K562 (cell line): ENCODE data around the gene CPED1. TPM values are rescaled to one million over a fixed set of nuclear protein-coding genes. Genes with fewer than 3 reads are reported as not detected.

Experiments
- BHLHE40 ChIP-seq: IDR thresholded peaks from 2 replicates; pipeline ENCODE4 v1.6.1; 2011; ENCODE audit warnings: low read length, improper control_type of control experiment
- BRF2 ChIP-seq: IDR thresholded peaks from 3 replicates; pipeline ENCODE4 v1.6.1; 2011; ENCODE audit warnings: borderline replicate concordance, mild to moderate bottlenecking; ENCODE audit not compliant: insufficient read length, insufficient read depth
- CCNT2 ChIP-seq: IDR thresholded peaks from 2 replicates; pipeline ENCODE4 v1.6.1; 2011; ENCODE audit warnings: borderline replicate concordance, low read depth, mild to moderate bottlenecking, moderate library complexity, mixed read lengths, low read length; ENCODE audit not compliant: insufficient read length; ENCODE audit errors: extremely low read depth
- CEBPG ChIP-seq, 3 experiments: fragments of 200-800 bp in 1 of 3; sonication (Bioruptor generic) in 1 of 3; sonication (generic) in 1 of 3; formaldehyde crosslinking in 1 of 3; IDR thresholded peaks in 2 of 3; conservative IDR thresholded peaks in 1 of 3; 2 replicates each; pipeline versions ENCODE4 v1.6.1 to v1.8.0; 2016 to 2022; ENCODE audit warnings: missing compliant biosample characterization in 2 of 3, missing genetic modification characterization in 2 of 3, mild to moderate bottlenecking in 1 of 3, missing genetic modification reagents in 1 of 3
- EP400 ChIP-seq: fragments of 450-650 bp; IDR thresholded peaks from 2 replicates; pipeline ENCODE4 v1.6.1; 2017; ENCODE audit warnings: antibody characterized with exemption, mild to moderate bottlenecking, moderate library complexity
- FIP1L1 ChIP-seq: fragments of 200-400 bp; formaldehyde crosslinking; IDR thresholded peaks from 2 replicates; pipeline ENCODE4 v1.6.1; 2018; ENCODE audit warnings: mild to moderate bottlenecking, low read depth, low read length; ENCODE audit not compliant: poor library complexity, severe bottlenecking
- FOS ChIP-seq: IDR thresholded peaks from 3 replicates; pipeline ENCODE4 v1.6.1; 2011; ENCODE audit not compliant: insufficient read length; ENCODE audit errors: extremely low read depth
- GABPB2 ChIP-seq: fragments of 250-450 bp; sonication (Bioruptor Pico); conservative IDR thresholded peaks from 2 replicates; pipeline ENCODE4 v1.5.1; 2021; ENCODE audit warnings: mild to moderate bottlenecking
- GMEB1 ChIP-seq: fragments of 250-450 bp; sonication (Bioruptor Pico); IDR thresholded peaks from 2 replicates; pipeline ENCODE4 v1.4.0; 2020; ENCODE audit warnings: mild to moderate bottlenecking
- HMGN3 ChIP-seq: IDR thresholded peaks from 2 replicates; pipeline ENCODE4 v1.6.1; 2011; ENCODE audit warnings: borderline replicate concordance, low read depth, mild to moderate bottlenecking, mixed read lengths, low read length; ENCODE audit not compliant: insufficient read length; ENCODE audit errors: extremely low read depth
- IFI16 ChIP-seq: fragments of 250-450 bp; sonication (Bioruptor Pico); IDR thresholded peaks from 2 replicates; pipeline ENCODE4 v2.1.2; 2022; ENCODE audit warnings: mild to moderate bottlenecking, inconsistent platforms
- NFXL1 ChIP-seq: fragments of 450-650 bp; formaldehyde crosslinking; IDR thresholded peaks from 2 replicates; pipeline ENCODE4 v1.4.0; 2021; ENCODE audit warnings: mild to moderate bottlenecking
- NR1H2 ChIP-seq: sonication (generic); formaldehyde crosslinking; IDR thresholded peaks from 2 replicates; pipeline ENCODE4 v1.4.0; 2020; ENCODE audit warnings: mild to moderate bottlenecking, missing genetic modification reagents
- POLR2A ChIP-seq: fragments of 450-650 bp; conservative IDR thresholded peaks from 2 replicates; pipeline ENCODE4 v1.6.1; 2016
- RBM25 ChIP-seq: fragments of 200-400 bp; formaldehyde crosslinking; IDR thresholded peaks from 2 replicates; pipeline ENCODE4 v1.6.1; 2018; ENCODE audit warnings: low read length, low read depth, moderate library complexity; ENCODE audit not compliant: severe bottlenecking
- SMARCC2 ChIP-seq: fragments of 450-650 bp; IDR thresholded peaks from 2 replicates; pipeline ENCODE4 v1.6.1; 2017; ENCODE audit warnings: antibody characterized with exemption, moderate library complexity, mild to moderate bottlenecking, low read depth
- TBP ChIP-seq: optimal IDR thresholded peaks from 2 replicates; pipeline ENCODE3; 2011; ENCODE audit warnings: low read depth, low read length, improper control_type of control experiment
- TEAD4 ChIP-seq, 2 experiments: sonication (generic) in 1 of 2; formaldehyde crosslinking in 1 of 2; IDR thresholded peaks; 2 replicates each; pipeline versions ENCODE4 v1.6.1 to v1.8.0; 2012 to 2022; ENCODE audit warnings: borderline replicate concordance in 1 of 2, inconsistent platforms in 1 of 2, low read length in 1 of 2, mild to moderate bottlenecking in 1 of 2, missing genetic modification reagents in 1 of 2
- TFE3 ChIP-seq: fragments of 450-650 bp; formaldehyde crosslinking; IDR thresholded peaks from 2 replicates; pipeline ENCODE4 v1.4.0; 2020; ENCODE audit warnings: mild to moderate bottlenecking, mixed read lengths
- TRIM28 ChIP-seq: fragments of 450-650 bp; IDR thresholded peaks from 2 replicates; pipeline ENCODE4 v1.6.1; 2017
- ZFPM2 ChIP-seq: fragments of 250-450 bp; sonication (Bioruptor Pico); IDR thresholded peaks from 2 replicates; pipeline ENCODE4 v1.5.1; 2022; ENCODE audit warnings: mild to moderate bottlenecking
- ZNF133 ChIP-seq: fragments of 250-450 bp; sonication (Bioruptor Pico); IDR thresholded peaks from 2 replicates; pipeline ENCODE4 v1.4.0; 2020; ENCODE audit warnings: mild to moderate bottlenecking
- ZNF146 ChIP-seq: IDR thresholded peaks from one replicate; pipeline ENCODE4 v1.6.1; 2018; ENCODE audit warnings: missing compliant biosample characterization; ENCODE audit not compliant: unreplicated experiment
- polyA plus RNA-seq, 8 experiments: library from polyadenylated mRNA; depleted of rRNA in 4 of 8; stranded (reverse) in 5 of 8; unstranded in 3 of 8; fragments of >200 nt; fragmentation: Nextera tagmentation in 2 of 8; fragmentation: Illumina TruSeq in 1 of 8; extraction: Ambion mirVana in 2 of 8; extraction: Trizol in 1 of 8; gene quantifications; 2 replicates each; pipeline versions ENCODE4 v1.2.1 to v1.2.3, GENCODE V29; 2011 to 2014; ENCODE audit warnings: inconsistent platforms in 1 of 8, missing spikeins in 1 of 8
- total RNA-seq, 7 experiments: library from RNA; depleted of rRNA in 6 of 7; stranded (reverse); fragments of >200 nt in 6 of 7; fragmentation: Illumina TruSeq in 2 of 7; extraction: Trizol in 2 of 7; gene quantifications; 2 replicates each; pipeline versions ENCODE4 v1.2.1 to v1.2.3, GENCODE V29; 2011 to 2021; ENCODE audit warnings: low replicate concordance in 1 of 7

CPED1 gene
- total and polyA plus RNA-seq, 9 of the 15 experiments (the other 6 are each of a cell fraction or from before 2014, with no cell fraction given), result 195 to 393 (median 290) TPM

- TF ChIP-seq ZNF133 (CRISPR knock-in tag) (no peak), HMGN3 (peak; percentile 86), GABPB2 (no peak), TFE3 (CRISPR knock-in tag) (no peak), TBP (peak; percentile 39), ZNF146 (CRISPR knock-in tag) (no peak), TEAD4 (IDR thresholded peaks at IDR 0.05; ENCODE audit: low read length) (peak; percentile 59), TEAD4 (CRISPR knock-in tag; IDR thresholded peaks at IDR 0.05; ENCODE audit: borderline replicate concordance) (no peak), FIP1L1 (no peak), GMEB1 (CRISPR knock-in tag) (peak; percentile 100), NR1H2 (CRISPR knock-in tag) (0 out of 2 replicates have a peak, but pooled peaks have one; percentile 22), RBM25 (peak; percentile 29), EP400 (peak; percentile 98), ZFPM2 (no peak), CCNT2 (peak; percentile 85), BRF2 (no peak), BHLHE40 (peak; percentile 63), POLR2A (peak; percentile 95), SMARCC2 (no peak; the same call in 1 of the 2 replicates), NFXL1 (no peak), TRIM28 (no peak), FOS (peak; percentile 68), CEBPG (CRISPR knock-in tag; IDR thresholded peaks at IDR 0.05) (peak; percentile 58; the same call in 1 of the 2 replicates), CEBPG (tag; conservative IDR thresholded peaks at IDR 0.05 in 1 of 2, IDR thresholded peaks at IDR 0.05 in 1 of 2) (peak; percentile 76 to 82; a peak in 3 of 4 replicates), IFI16 (CRISPR knock-in tag) (no peak)
These were observed 37.8 kb upstream of the CPED1 start, which contains the start of gene ING3 (continued) for GRCh38 chr7:120950539-120951308.
